ENCODE measurements around the gene GRIN3A. TPM values are rescaled to one million over a fixed set of nuclear protein-coding genes. Genes with fewer than 3 reads are reported as not detected.

GRIN3A gene
- total RNA-seq, 2 experiments from 2014 or later = not detected

DNA sequence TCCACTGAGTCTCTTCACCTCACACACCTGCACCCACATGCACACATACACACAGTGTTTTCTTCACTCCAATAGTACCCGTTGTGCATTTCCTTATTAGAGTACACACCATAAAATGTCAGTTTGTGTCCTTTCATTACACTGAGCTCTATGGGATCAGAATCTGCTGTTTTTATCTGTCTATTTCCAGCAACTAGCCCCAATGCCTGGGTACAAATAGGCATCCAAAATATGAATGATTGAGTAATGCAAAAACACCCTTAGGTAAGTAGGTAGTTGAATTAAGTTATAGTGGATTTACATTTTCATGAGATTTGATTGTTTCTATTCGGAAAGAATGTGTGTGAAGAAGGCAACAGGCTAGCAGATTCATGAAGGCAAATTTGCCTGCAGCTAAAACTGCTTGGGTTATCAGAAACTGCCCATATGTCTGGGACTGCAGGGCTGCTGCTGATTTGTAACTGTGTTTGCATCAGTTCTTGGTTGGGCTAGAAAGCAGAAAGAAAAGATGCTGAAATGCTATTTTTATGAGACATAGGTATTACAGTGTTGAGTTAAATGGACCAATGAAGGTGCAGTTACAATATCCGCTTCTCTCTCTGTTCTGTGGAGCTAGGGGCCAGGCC, 170.6 kb downstream of the GRIN3A start:
- Mint-ChIP-seq H3K4me1 (ENCODE audit: low read depth) (peaks cover 56% of the 10 kb centered on the region), H3K4me3 (no peak overlapping the region), H3K27me3 (no peaks in the 10 kb centered on the region), H3K9me3 (no peaks in the 10 kb centered on the region), H3K36me3 (ENCODE audit: low read depth) (peaks cover 46% of the 10 kb centered on the region), H3K27ac (no peak overlapping the region)
- ChIA-PET POLR2A (no interaction called here), CTCF (interaction anchor here (0.7 to 2.4 kb wide), 8 partner anchors 9 to 179 kb away, joined by 3 to 6 read pairs (median 4); partner anchors contain the start of gene RNF20)
- ATAC-seq = no peak
- DNase-seq = no peak
- intact Hi-C loops (cut with micrococcal nuclease) = no loop called here
- TF ChIP-seq, protein P1, sequence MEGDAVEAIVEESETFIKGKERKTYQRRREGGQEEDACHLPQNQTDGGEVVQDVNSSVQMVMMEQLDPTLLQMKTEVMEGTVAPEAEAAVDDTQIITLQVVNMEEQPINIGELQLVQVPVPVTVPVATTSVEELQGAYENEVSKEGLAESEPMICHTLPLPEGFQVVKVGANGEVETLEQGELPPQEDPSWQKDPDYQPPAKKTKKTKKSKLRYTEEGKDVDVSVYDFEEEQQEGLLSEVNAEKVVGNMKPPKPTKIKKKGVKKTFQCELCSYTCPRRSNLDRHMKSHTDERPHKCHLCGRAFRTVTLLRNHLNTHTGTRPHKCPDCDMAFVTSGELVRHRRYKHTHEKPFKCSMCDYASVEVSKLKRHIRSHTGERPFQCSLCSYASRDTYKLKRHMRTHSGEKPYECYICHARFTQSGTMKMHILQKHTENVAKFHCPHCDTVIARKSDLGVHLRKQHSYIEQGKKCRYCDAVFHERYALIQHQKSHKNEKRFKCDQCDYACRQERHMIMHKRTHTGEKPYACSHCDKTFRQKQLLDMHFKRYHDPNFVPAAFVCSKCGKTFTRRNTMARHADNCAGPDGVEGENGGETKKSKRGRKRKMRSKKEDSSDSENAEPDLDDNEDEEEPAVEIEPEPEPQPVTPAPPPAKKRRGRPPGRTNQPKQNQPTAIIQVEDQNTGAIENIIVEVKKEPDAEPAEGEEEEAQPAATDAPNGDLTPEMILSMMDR (IDR thresholded peaks at IDR 0.05) = peak; percentile 8

DNA sequence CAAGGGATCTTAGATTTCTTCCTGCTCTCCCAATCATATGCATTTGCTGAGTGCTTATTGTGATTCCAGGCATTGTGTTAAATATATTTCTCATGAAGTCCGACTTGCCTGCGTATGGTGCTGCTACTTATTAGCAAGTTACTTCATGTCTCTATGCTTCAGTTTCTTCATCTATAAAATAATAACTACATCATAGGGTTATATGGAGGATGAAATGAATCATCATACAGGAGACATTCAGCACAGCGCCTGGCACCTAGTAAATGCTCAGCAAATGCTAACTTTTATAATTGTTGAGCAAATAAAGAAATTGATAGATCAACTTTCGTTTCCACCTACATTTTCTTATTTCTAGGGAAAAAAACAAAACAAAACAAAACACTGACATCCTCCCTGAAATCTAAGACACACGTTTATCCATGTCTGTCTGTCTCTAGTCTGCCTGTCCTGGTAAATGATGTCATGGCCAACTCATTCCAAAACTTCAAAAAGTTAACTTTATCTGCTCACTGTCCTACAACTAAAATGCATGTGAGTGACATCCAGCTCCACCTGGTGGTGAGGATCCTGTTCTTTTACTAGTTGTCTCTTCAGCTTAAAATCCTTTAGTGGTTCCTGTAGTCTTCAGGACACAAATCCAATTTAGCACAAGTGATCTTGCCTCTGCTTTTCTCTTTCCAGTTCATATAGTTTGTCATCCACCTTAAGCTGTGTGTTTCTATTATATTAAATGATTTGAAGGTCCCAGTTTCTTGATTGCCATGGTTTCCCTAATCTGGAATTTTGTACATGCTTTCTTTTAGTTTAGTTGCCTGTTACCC, 171.3 kb downstream of the GRIN3A start:
- Mint-ChIP-seq H3K27ac (no peak overlapping the region), H3K27me3 (no peaks in the 10 kb centered on the region), H3K4me3 (no peak overlapping the region), H3K4me1 (ENCODE audit: low read depth) (peaks cover 49% of the 10 kb centered on the region), H3K9me3 (no peaks in the 10 kb centered on the region), H3K36me3 (ENCODE audit: low read depth) (peaks cover 53% of the 10 kb centered on the region)
- ChIA-PET CTCF (interaction anchor here (0.7 to 2.4 kb wide), 7 partner anchors 9 to 178 kb away, joined by 3 to 6 read pairs (median 4); partner anchors contain the start of gene RNF20), POLR2A (interaction anchor here (0.6 kb wide), 1 partner anchor 101 kb away, joined by 3 read pairs; no protein-coding TSS in a partner anchor)
- intact Hi-C loops (cut with micrococcal nuclease) = no loop called here
- TF ChIP-seq, protein P1 (IDR thresholded peaks at IDR 0.05) = peak; percentile 48
- peak; percentile 60 for ATAC-seq
- peak; percentile 69 for DNase-seq

DNA sequence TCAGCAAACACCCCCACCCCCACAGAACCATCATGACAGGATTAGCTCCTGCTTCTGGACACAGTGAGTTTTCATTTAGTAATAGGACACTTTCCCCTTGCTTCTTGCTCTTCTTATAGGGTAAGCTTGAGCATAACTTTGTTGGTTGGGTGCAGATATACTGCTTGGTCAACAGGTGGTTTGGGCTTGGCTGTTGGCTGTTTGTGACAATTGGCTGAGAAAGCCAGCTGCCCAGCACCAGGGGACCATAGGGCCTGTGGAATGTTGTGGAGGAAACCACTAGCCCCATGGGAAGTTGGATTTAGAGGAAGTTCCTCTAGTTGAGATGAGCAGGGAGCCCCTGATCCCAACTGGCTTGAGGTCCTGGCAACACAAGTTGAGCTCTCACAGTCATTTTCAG, 174.2 kb downstream of the GRIN3A start:
- H3K9me3 Mint-ChIP-seq = peaks cover under 1% of the 10 kb centered on the region
- intact Hi-C loops (cut with micrococcal nuclease) = no loop called here
- H3K4me1 Mint-ChIP-seq (ENCODE audit: low read depth) = peaks cover 34% of the 10 kb centered on the region
- H3K36me3 Mint-ChIP-seq (ENCODE audit: low read depth) = peaks cover 72% of the 10 kb centered on the region
- ChIA-PET CTCF (interaction anchor here (0.9 to 1.2 kb wide), 2 partner anchors 20 to 37 kb away, joined by 3 to 4 read pairs; no protein-coding TSS in a partner anchor), POLR2A (interaction anchor here (1.4 kb wide), 1 partner anchor 29 kb away, joined by 4 read pairs; no protein-coding TSS in a partner anchor)
- no peak overlapping the region for H3K27ac Mint-ChIP-seq
- ATAC-seq = no peak
- no peak overlapping the region for H3K4me3 Mint-ChIP-seq
- H3K27me3 Mint-ChIP-seq = no peaks in the 10 kb centered on the region
- DNase-seq = no peak
- TF ChIP-seq, protein P1 (IDR thresholded peaks at IDR 0.05) = no peak

DNA sequence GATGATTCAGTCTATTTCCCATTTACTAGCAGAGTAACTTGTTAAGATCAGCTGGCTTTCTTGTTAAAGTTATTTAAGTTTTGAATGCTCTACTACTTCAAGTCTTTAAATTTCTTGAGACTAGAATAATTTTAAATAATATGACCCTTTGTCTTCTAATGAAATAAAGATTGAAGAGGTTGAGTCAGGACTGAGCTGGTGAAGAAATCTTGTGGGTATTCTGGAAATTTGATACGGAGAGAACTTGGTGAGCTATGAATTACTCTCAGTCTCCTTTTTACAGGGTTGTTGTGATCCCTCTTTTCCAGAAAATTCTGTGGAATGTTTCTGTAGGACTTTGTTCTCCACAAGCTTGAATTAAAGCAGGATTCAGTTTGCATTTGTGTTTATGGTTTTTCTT, 175.5 kb downstream of the GRIN3A start:
- no peak for DNase-seq
- peaks cover 30% of the 10 kb centered on the region for H3K4me1 Mint-ChIP-seq (ENCODE audit: low read depth)
- H3K27me3 Mint-ChIP-seq = no peaks in the 10 kb centered on the region
- no peak for ATAC-seq
- H3K4me3 Mint-ChIP-seq = no peak overlapping the region
- intact Hi-C loops (cut with micrococcal nuclease) = no loop called here
- POLR2A ChIA-PET = no interaction called here
- TF ChIP-seq, protein P1 (IDR thresholded peaks at IDR 0.05) = no peak
- peaks cover 75% of the 10 kb centered on the region for H3K36me3 Mint-ChIP-seq (ENCODE audit: low read depth)
- H3K9me3 Mint-ChIP-seq = peaks cover 8% of the 10 kb centered on the region
- no peak overlapping the region for H3K27ac Mint-ChIP-seq
- CTCF ChIA-PET = interaction anchor here (1.1 to 1.6 kb wide), 2 partner anchors 11 to 104 kb away, joined by 3 read pairs; no protein-coding TSS in a partner anchor
